GM19372 (cell line): ENCODE measurements around the gene KCNT1.

Experiments used
- ATAC-seq: cut with Tn5 transposase; IDR thresholded peaks from one replicate; pipeline ENCODE4 v1.9.1; 2021; ENCODE audit warnings: mild to moderate bottlenecking, low read depth, moderate library complexity; ENCODE audit not compliant: unreplicated experiment

Gene KCNT1

DNA sequence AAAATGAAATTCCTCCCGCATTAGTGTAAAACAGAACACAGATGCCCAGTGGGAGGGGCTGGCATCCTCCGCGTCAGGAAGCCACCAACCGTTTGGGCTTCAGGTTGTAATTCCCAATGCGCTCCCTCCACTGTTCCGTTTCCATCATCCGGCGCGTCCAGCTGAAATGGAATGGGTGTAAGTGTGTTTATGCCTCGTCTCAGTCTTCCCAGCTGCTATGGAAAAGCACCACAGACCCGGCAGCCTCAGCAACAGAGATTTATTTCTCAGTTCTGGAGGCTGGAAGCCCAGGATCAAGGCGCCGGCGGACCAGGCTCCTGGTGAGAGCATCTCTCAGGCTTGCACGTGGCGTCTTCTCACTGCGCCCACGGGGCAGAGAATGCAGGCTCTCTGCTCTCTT, 20.4 kb downstream of the KCNT1 start:
- no peak for ATAC-seq

DNA sequence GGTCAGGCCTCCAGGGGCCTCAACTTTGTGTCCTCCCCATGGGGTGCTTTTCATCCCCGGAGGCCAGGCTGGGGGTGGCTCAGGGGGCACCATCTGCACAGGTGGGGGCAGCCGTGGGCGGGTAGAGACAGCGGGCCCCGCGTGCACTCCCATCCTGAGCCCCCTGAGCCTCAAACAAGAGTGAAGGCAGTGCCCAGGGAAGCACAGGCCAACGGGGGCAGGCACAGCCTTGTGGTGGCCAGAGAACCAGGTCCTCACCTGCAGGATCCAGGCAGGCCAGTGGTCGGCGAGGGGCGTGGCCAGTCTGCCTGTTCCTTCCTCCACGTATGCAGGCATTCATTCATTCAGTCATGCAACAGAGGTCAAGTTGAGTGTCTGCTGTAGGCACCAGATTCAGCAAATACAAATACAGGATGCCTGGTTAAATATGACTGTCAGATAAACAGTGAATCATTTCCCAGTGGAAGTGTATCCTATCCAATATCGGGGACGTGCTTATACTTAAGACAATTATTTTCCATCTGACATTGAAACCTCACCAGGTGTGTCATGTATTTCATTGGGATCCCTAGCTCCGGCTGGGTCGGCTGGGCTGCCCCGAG, 22.3 kb downstream of the KCNT1 start:
- no peak for ATAC-seq

DNA sequence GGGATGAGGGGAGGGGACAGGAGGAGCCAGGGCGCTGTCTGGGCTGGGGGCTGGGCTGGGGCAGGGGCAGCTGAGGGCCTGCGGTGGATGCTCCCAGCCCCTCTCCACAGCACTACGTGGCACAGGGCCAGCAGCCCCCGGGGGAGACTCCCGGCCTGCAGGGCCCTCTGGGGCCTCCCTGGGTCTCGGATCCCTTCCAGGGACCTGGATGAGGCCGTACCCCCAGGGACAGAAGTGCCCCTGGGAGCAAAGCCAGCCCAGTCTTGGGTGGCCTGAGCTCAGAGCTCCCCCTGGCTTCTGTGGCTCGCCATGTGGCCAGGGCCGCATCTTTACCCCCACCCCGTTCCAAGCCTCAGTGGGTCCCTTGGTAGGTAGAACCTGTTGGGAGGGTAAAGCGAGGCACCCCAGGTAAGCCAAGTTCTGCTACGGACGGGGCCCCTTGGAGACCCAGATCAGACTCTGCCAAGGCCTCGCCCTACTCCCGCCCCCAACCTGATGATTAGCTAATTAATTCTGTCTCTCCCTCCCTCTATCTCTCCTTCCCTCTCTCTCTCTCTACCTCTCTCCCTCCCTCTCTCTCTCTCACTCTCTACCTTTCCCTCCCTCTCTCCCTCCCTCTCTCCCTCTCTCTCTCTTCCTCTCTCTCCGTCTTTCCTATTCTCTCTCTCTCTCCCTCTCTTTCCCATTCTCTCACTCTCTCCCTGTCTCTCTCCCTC, 24.3 kb downstream of the KCNT1 start:
- no peak for ATAC-seq

DNA sequence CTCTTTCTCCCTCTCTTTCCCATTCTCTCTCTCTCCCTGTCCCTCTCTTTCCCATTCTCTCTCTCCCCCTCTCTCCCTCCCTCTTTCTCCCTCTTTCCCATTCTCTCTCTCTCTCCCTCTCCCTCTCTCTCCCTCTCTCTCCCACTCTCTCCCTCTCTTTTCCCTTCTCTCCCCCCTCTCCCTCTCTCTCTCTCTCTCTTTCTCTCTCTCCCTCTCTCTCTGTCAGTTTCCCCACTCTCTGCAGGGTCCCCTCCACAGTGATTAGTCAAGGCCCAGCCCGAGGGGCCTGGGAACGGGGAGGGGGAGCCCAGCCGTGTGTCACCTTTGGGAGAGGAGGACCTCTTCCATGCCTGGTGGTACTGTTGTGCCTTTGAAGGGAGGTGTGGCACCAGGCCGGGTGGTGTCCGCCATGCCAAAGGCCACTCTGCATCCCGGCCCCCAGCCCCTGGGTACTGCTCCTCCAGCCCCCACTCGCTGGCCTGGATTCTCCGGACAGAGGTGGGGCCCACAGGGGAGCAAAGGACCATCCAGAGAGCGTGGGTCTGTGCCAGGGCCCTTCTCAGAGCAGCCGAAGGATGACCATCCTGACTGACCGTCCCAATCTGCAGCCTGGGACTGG, 25.4 kb downstream of the KCNT1 start:
- ATAC-seq, result no peak

DNA sequence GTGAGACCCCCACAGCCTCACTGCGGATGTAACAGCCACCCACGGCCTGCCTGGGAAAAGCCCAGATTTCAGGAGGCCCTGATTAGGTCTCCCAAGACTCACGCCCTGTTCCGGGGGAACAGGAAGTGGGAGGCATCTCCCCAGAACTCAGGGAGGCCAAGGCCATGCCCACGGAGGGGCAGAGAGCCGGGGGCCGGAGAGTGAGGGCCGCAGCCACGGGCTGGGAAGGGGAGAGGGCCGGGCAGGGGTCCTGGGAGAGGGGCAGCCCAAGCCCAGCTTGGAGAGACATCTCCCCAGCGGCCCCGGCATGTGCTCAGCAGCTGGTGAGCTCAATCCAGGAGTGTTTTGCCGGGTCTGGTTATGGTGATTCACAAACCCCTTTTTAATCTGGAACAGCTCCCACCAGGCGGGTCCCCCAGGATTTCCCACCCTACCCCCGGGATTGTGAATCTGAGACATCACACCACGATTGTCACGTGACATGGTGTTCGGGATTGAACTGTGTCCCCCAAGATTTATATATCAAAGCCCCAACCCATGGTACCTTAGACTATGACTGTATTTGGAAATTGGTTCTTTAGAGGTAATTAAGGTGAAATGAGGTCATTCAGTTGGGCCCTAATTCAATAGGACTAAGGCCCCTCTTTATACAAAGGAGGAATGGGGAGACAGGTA, 26.6 kb downstream of the KCNT1 start:
- ATAC-seq, result no peak

DNA sequence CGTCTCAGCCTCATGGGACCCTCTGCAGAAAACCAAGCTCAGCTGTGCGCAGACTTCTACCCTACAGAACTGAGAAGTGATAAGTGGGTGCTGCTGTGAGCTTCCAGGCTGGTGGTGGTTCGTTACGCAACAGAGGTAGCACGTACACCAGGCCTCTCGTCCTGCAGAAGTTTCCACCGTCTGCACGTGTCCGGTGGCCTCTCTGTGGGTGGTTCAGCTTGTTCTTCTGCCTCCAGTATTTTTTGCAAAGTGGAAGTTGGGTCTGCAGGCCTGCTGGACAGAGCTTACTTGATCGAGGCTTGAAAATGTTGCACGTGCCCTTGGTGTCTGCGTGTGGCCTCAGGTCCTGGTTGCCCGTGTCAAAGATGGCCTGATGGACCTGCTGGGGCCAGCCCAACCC, 27.5 kb downstream of the KCNT1 start:
- ATAC-seq, result no peak

DNA sequence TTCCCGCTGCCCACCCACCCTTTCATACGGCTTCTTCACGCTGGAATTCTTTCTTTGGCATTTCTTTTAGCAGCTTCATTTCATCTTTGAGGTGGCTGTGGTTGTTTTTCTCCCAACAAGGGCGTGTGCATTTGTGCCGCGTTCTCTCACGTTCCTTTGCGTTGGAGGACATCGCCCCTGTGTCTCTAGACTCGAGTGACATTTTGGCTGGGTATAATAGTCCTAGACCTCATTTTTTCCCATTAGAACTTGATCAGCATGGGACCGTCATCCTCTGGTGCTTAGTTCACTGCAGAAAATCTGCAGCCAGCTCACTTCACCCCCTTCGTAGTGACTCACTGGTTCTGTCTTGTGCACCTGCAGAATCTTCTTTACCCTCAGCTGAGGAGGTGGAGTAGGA, 29.5 kb downstream of the KCNT1 start:
- no peak for ATAC-seq

DNA sequence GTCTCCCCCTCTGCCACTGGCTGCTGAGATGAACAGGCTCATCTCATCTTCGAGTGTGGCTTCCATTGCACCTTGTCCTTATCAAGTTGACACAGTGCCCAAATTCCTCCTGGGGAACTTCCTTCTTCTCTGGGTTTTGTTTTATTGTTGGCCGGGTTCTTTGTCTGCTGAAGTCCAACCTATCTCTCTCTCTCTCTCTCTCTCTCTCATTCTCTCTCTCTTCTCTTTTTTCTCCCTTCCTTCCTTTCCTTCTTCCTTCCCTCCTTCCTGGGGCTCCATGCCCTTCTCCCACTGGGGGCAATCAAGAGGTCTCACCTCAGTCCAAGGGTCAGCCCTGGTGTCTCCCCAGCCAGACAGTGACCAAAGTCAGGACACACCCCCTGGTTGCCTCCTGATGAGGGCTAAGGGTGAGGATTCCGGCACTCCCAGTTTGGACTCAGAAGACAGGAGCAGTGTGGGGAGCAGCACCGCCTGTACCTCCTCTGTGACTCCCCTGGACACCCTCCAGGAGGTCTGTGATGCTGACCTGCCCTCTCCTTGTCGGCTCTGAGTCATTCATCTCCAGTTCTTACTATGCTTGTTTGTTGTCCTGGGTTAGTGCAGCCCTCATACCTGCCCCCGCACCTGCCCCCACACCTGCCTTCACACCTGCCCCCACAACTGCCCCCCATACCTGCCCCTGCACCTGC, 30.7 kb downstream of the KCNT1 start:
- ATAC-seq, result no peak

DNA sequence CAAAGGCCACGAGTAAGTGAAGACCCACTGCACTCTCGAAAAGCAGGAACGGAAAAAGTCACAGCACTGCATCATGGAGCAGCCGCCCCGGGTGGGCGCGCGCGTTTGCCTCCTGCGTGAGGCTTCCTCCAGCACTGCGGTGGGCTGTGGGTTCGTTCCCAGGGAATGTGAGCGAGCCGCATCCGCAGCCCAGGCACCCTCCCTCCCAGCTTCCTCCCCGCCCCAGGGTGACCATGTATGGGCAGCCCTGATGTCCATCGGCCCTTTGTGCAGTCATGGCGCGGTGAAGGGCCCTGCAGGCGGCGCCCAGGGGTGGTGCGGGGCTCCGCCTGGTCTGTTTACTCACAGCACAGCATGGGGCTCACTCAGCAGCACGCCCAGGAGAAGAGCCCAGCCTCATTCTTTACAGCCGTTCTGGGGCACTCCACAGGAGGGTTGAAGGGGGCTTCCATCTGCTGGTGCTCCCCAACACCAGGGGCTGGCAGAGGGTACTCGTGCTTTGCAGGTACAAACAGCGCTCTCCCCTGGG, 32.7 kb downstream of the KCNT1 start:
- no peak for ATAC-seq

DNA sequence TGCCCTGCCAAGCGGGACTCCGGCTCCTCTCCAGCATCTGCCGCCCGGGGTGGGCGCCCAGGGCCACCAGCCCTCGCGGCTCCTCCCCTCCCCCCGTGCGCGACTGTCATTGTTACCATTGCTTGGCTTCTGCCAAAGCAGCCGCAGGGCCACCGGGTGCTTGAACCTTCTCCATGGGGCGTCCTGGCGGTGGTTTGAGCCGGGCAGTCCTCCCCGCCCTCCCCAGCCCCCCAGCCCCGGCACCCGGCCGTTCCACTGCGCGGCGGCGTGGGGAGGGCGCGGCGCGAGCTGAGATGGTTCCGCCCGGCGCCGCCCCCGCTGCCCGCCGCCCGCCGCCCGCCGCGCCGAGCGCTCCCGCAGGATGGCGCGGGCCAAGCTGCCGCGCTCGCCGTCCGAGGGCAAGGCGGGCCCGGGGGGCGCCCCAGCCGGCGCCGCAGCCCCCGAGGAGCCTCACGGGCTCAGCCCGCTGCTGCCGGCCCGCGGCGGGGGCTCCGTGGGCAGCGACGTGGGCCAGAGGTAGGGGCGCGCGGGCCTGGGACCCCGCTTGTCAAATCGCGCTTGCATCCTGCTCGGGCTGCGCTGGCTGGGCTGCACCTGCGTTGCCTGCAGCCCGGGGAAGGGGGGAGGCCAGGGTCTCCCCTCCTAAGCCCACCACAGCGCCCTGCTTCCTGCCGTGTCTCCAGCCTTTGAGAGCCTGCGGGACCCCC, 34.4 kb downstream of the KCNT1 start:
- no peak for ATAC-seq

DNA sequence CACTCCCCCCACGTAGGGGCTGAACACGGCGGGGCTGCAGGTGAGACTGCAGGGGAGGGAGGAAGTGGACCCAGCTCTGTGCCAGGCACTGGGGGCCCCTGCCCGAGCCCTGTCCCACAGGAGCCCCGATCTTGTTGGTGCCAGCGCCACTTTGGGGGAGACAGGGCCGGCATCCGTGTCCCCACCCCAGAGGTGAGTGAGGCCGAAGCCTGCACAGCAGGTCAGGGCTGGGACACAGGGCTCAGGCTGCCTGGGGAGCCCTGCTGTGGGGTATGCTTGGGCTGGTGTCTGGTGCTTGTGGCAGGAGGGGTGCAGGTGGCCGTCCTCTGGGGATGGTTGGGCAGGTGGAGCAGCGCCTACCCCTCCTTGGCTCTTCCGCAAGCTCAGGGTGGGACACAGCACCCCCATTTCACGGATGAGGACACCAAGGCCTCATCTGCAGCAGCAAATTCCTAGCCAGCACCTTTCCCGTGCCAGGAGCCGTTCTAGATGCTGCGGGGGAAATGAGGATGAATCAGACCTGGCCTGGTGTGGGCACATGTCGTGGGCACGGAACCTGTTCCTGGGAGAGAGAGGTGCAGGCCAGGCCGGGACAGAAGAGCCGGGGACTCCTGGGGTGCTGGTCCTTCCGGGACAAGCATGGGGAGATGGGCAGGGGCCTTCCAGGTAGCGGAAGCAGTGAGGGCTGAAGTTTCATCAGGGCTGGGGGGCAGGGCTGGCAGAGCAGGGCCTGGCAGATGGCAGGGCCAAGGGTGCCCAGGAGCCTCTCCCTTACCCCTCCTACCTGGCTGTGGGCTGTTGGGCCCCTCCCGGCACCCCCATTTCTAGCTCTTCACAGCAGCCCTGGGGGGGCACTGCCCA, 35.2 kb downstream of the KCNT1 start:
- ATAC-seq, result no peak

DNA sequence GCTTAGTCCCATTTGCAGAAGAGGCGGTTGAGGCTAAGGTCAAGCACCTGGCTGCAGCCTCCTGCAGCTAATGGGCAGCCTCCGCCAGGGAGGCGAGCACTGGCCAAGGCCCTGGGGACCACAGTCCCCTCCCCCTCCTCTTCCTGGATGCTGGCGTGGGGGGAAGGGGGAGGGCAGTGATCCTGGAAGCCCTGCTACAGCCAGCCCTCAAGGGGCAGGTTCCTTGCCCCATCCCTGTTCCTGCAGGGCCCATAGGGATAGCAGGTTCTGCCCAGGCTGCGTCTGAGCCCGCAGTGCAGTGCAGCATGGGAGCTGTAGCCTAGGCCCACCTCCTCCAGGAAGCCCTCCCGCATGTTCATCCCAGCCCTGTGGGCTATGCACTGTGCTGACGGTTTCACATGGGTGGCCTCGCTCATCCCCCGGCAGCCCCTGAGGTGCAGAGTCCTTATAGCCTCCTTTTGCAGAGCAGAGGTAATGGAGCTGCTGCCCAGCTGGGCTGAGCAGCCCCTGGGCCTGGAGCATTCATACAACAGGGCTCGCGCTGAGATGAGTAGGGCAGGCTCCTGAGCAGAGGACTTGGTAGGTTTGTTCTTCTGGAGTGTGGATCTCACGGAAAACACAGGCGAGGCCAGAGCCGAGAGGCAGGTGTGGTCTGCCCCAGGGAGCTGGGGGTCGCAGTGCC, 36.0 kb downstream of the KCNT1 start:
- no peak for ATAC-seq

DNA sequence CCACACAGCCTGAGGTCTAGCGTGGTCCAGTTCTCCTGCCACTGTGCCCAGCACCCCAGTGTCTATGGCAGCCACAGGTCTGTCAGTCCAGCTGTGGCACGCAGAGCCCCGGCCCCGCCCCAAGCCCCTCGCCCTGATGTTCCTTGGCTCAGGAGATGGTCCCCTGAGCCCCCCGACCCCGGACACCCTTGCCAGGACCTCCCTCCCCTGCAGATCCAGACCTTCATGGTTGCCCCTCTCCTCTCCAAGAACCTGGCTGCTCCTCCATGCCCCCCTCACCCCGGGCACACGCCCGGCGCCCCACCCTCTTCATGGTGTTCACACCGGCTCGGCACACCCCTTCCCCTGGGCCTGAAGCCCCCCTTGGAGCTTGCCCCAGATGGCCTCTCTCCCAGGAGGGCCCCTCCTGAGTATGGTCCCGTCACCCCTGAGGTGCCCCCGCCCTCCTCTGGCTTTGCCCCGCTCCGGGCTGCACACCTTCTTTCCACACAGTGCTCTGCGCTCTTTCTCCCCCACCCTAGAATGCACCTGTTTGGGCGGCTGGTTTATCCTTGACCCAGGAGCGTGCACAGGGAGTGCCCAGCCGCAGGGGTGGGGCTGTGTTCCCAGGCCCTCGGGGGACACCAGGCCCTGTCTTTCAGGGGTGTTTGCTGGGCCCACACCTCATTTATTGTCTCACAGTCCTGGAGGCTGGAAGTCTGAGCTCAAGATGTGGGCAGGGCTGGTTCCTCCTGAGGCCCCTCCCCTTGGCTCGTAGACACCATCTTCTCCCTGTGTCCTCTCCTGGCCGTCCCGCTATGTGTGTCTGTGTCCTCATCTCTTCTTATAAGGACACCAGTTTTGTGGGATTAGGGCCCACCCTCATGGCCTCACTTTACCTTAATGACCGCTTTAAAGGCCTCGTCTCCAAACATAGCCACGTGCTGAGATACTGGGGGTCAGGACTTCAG, 37.6 kb downstream of the KCNT1 start:
- no peak for ATAC-seq

DNA sequence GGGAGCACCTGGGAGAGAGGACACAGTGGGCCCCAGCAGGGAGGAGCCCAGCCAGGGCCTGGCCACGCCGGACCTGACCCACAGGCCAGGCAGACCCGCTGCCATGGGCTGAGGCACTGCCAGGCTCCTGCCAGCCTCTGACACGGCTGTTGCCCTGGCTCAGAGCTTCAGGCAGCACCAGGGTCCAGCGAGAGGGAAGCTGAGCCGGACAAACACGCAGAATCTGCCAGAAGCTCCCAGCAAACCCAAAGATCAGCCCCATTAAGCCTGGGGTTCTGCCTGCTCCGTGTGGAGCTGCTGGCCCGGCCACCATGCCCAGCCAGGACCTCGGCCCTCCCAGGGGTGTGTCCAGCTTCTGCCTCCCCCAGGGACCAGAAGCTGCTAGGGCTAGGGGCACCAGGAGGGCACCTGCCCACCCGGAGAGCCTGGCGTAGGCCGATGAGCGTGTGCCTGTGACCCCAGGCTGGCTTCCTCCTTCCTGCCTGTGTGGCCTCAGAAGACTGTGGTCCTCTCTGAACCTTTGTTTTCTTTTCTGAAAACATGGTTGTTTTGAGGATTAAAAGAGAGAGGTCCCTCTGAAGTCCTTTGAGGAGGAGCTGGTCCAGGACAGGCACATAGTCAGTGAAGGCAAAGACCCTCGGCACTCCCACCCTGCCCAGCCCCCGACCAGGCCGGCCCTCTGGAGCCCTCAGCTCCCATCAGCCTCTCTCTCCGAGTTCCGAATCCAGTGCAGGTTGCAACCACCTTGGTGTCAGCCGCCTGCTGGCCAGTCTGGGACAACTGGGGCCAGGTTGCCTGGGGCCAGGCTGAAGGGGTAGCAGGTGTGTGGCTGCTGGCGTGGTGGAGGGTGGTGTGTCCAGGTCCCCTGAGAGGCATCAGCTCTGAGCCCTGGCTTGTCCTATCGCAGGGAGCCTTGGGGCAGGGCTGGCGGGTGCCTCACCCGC, 39.6 kb downstream of the KCNT1 start:
- ATAC-seq, result no peak

DNA sequence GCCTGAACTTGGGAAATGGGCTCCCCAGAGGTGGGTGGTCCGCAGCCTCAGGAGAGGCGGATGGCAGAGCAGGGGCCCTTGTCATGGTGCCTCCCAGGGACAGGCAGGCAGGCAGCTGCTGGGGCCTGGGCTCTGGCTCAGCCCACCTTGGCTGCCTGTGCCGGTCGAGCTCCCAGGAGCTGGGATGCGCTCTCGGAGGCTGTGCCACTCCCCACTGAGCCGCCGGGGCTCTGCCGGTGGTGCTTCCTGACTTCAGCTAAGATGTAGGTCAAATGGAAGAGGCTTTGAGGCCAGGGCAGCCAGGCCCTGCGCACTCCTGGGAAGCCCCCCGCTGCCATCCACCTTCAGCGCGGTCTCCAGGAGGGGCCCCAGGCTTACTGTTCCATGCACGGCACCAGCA, 41.0 kb downstream of the KCNT1 start:
- ATAC-seq, result no peak

DNA sequence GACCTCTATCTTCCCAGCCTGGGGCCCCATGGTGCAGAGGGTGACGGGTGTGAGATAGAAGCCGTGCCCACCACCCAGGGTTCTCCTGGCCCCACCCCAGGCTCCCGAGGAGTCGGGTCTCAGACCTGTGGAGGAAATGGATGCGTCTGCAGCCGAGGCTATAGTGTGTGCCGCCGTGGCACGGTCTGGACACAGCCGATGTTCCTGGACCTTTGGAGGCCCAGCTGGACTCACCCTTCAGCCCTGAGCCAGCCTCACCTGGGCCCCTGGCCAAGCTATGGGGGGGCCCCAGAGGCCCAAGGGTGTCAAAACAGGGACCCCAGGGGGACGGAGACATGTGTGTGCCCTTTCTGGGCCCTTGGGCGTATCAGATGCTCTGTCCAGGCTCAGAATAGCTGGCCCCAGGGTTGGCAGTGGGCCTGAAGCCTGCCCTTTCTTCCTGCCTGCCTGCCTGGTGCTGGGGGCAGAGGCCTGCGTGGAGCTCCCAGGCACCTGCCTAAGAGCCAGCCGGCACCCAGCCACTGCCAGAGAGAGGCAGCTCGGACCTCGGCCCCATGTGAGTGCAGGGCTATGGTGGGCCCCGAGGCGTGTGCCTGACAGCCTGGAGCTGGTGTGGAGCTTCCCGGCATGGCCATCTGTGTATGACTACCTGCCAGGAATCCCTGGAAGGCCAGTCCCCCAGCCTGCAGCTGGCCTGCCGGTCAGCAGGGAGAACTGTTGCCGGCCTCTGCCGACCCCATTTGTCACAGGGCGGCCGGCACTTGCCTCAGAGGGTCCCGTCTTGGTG, 41.8 kb downstream of the KCNT1 start:
- ATAC-seq, result no peak
